PC-9 (cell line): ENCODE measurements around the gene R3HCC1L. TPM values are rescaled to one million over a fixed set of nuclear protein-coding genes. Genes with fewer than 3 reads are reported as not detected.
"Not testable (repeated sequence)": the region's sequence is repeated elsewhere in the genome, so short reads cannot be mapped to it uniquely, and the experiment has no call there.

Source experiments
- BruUV-seq: library from RNA; stranded (reverse); fragments of 400-500 nt; replicated peaks from 2 replicates; lab custom pipeline; 2021; lab: Mats Ljungman, UMichigan
- CTCF ChIA-PET: fragments of 300-600 bp; sonication (Branson Sonifier 250); formaldehyde crosslinking; loops from one replicate; lab custom pipeline; 2022; ENCODE audit warnings: antibody characterized with exemption; lab: Charles Lee
- POLR2A ChIA-PET: fragments of 300-600 bp; sonication (Branson Sonifier 250); formaldehyde crosslinking; loops from one replicate; lab custom pipeline; 2022; ENCODE audit warnings: antibody characterized with exemption; ENCODE audit not compliant: unreplicated experiment; lab: Charles Lee
- DNase-seq, 2 experiments: peaks; one replicate each; pipeline versions ENCODE4 v3.0.0 to v3.0.0-alpha.2; 2015 to 2022; ENCODE audit warnings: mixed read lengths in 1 of 2
- H2AFZ ChIP-seq: fragments of 200-600 bp; sonication (generic); 2 replicates; pipeline ENCODE4 v1.8.1; 2017; ENCODE audit warnings: antibody characterized with exemption
- H3F3A ChIP-seq: fragments of 200-600 bp; sonication (generic); 2 replicates; pipeline ENCODE4 v1.8.1; 2017; ENCODE audit warnings: antibody characterized with exemption, mild to moderate bottlenecking, low read depth; ENCODE audit not compliant: insufficient read depth
- H3K27ac ChIP-seq: fragments of 200-600 bp; sonication (generic); 2 replicates; pipeline ENCODE4 v1.6.1; 2016; ENCODE audit warnings: mixed run types
- H3K27me3 ChIP-seq: fragments of 200-600 bp; sonication (generic); 2 replicates; pipeline ENCODE4 v1.6.1; 2016; ENCODE audit warnings: low read depth, mixed run types; ENCODE audit not compliant: insufficient read depth
- H3K36me3 ChIP-seq: fragments of 200-600 bp; sonication (generic); 2 replicates; pipeline ENCODE4 v1.6.1; 2016; ENCODE audit warnings: low read depth, mixed run types
- H3K4me1 ChIP-seq: fragments of 200-600 bp; sonication (generic); replicated peaks from 2 replicates; pipeline ENCODE4 v1.6.1; 2016; ENCODE audit warnings: mixed run types; ENCODE audit not compliant: insufficient read depth
- H3K4me2 ChIP-seq: fragments of 200-600 bp; sonication (generic); 2 replicates; pipeline ENCODE4 v1.6.1; 2017; ENCODE audit warnings: mixed run types
- H3K4me3 ChIP-seq: fragments of 200-600 bp; sonication (generic); 2 replicates; pipeline ENCODE4 v1.6.1; 2016; ENCODE audit warnings: mixed run types
- H3K79me2 ChIP-seq: fragments of 200-600 bp; sonication (generic); 2 replicates; pipeline ENCODE4 v1.6.1; 2017; ENCODE audit warnings: low read depth, mixed run types
- H3K9me2 ChIP-seq: fragments of 200-600 bp; sonication (generic); 2 replicates; pipeline ENCODE4 v1.8.1; 2017; ENCODE audit warnings: mild to moderate bottlenecking; ENCODE audit not compliant: insufficient read depth
- H3K9me3 ChIP-seq: fragments of 200-600 bp; sonication (generic); 2 replicates; pipeline ENCODE4 v1.8.1; 2016; ENCODE audit warnings: low read depth; ENCODE audit not compliant: insufficient read depth
- H4K20me1 ChIP-seq: fragments of 200-600 bp; sonication (generic); 2 replicates; pipeline ENCODE4 v1.8.1; 2017; ENCODE audit not compliant: insufficient read depth
- EZH2 ChIP-seq: fragments of 200-600 bp; sonication (generic); IDR thresholded peaks from 2 replicates; pipeline ENCODE4 v1.8.0; 2017; ENCODE audit warnings: antibody characterized with exemption, low read depth
- intact Hi-C: fragments of 100-400 bp; cut with micrococcal nuclease; formaldehyde crosslinking; loops from one replicate; pipeline ENCODE4 v1.10.0; 2022; ENCODE audit not compliant: unreplicated experiment
- total RNA-seq: library from RNA; stranded (reverse); gene quantifications from 2 replicates; pipeline ENCODE4 v1.2.3, GENCODE V29; 2021
- TF ChIP-seq, protein P1 (sequence below): fragments of 200-600 bp; sonication (generic); conservative IDR thresholded peaks from 2 replicates; pipeline ENCODE4 v1.6.1; 2017; ENCODE audit warnings: mixed run types, antibody characterized with exemption, mild to moderate bottlenecking, moderate library complexity

R3HCC1L gene
- total RNA-seq, 1 experiment from 2014 or later: 7.0 TPM

DNA sequence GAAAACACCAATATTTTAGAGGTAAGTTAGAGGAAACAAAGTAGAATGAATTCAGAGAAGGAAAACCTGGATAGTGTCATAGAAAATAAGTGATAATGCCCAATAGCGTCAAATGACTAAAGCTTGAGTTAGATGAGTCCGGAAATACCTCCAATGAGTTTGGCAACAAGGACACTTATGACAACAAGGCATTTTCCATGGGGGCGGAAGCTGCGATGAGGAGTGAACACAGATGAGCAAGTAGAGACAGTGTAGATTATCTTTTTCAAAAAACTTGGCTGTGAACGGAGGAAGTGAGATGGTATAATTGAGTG lies 383 bp upstream of the R3HCC1L start:
- peaks cover 40% of the 10 kb centered on the region for H3K79me2 ChIP-seq
- H3K36me3 ChIP-seq: no peaks in the 10 kb centered on the region
- peak overlapping the region; percentile 97 for H3K4me2 ChIP-seq
- H3K9me2 ChIP-seq: no peaks in the 10 kb centered on the region
- POLR2A ChIA-PET: interaction anchor here (0.7 kb wide), 1 partner anchor 211 kb away, joined by 4 read pairs; no protein-coding TSS in a partner anchor
- no peaks in the 10 kb centered on the region for H3K9me3 ChIP-seq
- no peaks in the 10 kb centered on the region for H3F3A ChIP-seq
- H3K27me3 ChIP-seq: no peaks in the 10 kb centered on the region
- H3K27ac ChIP-seq: no peak overlapping the region
- H2AFZ ChIP-seq: peak overlapping the region; percentile 99
- intact Hi-C loops: no loop called here
- no peaks in the 10 kb centered on the region for H4K20me1 ChIP-seq
- no peak for DNase-seq
- no peak for TF ChIP-seq EZH2
- TF ChIP-seq, protein P1, sequence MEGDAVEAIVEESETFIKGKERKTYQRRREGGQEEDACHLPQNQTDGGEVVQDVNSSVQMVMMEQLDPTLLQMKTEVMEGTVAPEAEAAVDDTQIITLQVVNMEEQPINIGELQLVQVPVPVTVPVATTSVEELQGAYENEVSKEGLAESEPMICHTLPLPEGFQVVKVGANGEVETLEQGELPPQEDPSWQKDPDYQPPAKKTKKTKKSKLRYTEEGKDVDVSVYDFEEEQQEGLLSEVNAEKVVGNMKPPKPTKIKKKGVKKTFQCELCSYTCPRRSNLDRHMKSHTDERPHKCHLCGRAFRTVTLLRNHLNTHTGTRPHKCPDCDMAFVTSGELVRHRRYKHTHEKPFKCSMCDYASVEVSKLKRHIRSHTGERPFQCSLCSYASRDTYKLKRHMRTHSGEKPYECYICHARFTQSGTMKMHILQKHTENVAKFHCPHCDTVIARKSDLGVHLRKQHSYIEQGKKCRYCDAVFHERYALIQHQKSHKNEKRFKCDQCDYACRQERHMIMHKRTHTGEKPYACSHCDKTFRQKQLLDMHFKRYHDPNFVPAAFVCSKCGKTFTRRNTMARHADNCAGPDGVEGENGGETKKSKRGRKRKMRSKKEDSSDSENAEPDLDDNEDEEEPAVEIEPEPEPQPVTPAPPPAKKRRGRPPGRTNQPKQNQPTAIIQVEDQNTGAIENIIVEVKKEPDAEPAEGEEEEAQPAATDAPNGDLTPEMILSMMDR: no peak
- BruUV-seq: no TSS peak
- CTCF ChIA-PET: no interaction called here
- peak overlapping the region; percentile 97 for H3K4me3 ChIP-seq
- H3K4me1 ChIP-seq: 0 out of 2 replicates have a peak, but pooled peaks cover 7% of the 10 kb centered on the region

DNA sequence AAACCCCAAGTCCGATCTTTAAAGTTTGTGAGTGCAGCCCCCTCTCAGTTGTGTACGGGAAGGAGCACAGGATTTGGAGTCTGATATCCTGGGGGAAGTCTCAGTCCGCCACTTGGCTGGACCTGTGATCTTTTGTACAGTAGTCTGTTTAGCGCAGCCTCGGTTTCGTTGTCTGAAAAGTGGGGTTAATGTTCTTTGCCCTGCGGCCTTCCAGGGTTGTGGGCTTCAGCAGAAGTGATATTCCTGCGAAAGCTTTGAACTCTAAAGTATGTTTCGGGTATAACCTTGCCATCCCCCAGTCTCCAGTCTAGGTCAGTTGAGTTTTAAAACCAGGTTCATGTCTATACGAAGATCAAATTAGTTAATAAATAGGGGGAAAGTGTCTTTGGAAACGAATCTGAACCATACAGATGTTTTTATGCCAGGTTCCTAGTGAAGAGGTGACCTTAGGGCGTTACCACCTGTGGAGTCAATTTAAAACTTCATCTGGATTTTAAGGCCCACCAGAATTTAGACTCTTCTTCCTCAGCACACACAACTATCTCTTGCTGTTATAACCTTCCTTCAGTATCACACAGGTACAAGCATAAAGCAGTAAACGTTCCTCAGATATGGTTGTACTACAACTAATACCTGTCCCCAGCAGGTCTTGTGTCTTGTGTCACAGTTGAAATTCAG lies 904 bp downstream of the R3HCC1L start:
- TF ChIP-seq, protein P1: no peak
- TF ChIP-seq EZH2: no peak
- Histone ChIP-seq H3K79me2 (peaks cover 53% of the 10 kb centered on the region), H3K9me3 (no peaks in the 10 kb centered on the region), H3K27ac (peak overlapping the region; percentile 72), H3K4me1 (0 out of 2 replicates have a peak, but pooled peaks cover 7% of the 10 kb centered on the region), H3K9me2 (no peaks in the 10 kb centered on the region), H2AFZ (peak overlapping the region; percentile 99), H3K27me3 (no peaks in the 10 kb centered on the region), H3K4me3 (peak overlapping the region; percentile 97), H3K36me3 (no peaks in the 10 kb centered on the region), H4K20me1 (0 out of 2 replicates have a peak, but pooled peaks cover 1% of the 10 kb centered on the region), H3K4me2 (peak overlapping the region; percentile 97), H3F3A (no peaks in the 10 kb centered on the region)
- intact Hi-C loops: no loop called here
- CTCF ChIA-PET: interaction anchor here (0.6 kb wide), 2 partner anchors 16 to 1076 kb away, joined by 4 to 6 read pairs; no protein-coding TSS in a partner anchor
- BruUV-seq: no TSS peak
- POLR2A ChIA-PET: no interaction called here
- DNase-seq: no peak

DNA sequence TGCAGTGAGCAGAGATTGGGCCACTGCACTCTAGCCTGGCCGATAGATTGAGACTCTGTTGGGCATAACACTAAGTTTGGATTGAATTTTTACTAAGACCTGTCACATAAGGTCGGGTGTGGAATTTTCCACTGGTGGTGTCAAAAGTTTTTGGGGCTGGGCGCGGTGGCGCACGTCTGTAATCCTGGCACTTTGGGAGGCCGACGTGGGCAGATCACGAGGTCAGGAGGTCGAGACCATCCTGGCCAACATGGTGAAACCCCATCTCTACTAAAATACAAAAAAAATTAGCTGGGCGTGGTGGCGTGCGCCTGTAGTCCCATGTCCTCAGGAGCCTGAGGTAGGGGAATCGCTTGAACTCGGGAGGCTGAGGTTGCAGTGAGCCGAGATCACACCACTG lies 2.3 kb downstream of the R3HCC1L start:
- H4K20me1 ChIP-seq, H3K9me3 ChIP-seq, POLR2A ChIA-PET, DNase-seq, H3K9me2 ChIP-seq, CTCF ChIA-PET, H3F3A ChIP-seq, BruUV-seq, H3K27ac ChIP-seq, intact Hi-C loops, H3K27me3 ChIP-seq, H2AFZ ChIP-seq, H3K36me3 ChIP-seq, H3K4me2 ChIP-seq, H3K4me3 ChIP-seq, H3K4me1 ChIP-seq: not testable (repeated sequence)
- H3K79me2 ChIP-seq: peaks cover 64% of the 10 kb centered on the region
